NK-92 (cell line): ENCODE data around the gene GNG7.
"Not testable (repeated sequence)": the region's sequence is repeated elsewhere in the genome, so short reads cannot be mapped to it uniquely, and the experiment has no call there.

ENCODE experiments used
- DNase-seq: peaks from one replicate; lab custom pipeline; 2025; ENCODE audit not compliant: unreplicated experiment; lab: John Stamatoyannopoulos, UW

The GNG7 gene

DNA sequence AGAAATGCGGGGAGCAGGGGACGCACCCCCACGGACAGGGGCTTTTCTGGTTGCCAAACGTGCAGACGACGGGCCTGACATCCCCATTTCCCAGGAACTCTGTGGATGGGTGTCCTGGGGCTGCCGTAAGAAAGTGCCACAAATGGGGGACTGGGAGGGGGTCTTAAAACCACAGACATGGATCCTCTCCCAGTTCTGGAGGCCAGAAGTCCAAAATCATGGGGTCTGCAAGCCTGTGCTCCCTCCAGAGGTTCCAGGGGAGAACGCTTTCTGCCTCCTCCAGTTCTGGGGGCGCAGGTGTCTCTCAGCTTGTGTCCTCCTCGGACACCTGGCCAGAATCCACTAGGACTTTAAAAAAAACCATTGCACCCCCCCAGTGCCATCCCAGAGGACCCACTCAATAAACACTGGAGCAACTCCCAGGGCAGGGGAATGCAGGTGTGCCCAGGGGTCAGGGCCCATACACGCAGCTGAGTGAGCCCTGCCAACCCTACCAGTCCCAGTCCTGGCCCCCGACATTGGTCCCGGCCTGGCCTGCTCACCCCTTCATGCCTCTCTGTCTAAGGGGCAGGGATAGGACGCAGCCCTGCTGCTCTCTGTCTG, 122.7 kb downstream of the GNG7 start:
- DNase-seq, result no peak

DNA sequence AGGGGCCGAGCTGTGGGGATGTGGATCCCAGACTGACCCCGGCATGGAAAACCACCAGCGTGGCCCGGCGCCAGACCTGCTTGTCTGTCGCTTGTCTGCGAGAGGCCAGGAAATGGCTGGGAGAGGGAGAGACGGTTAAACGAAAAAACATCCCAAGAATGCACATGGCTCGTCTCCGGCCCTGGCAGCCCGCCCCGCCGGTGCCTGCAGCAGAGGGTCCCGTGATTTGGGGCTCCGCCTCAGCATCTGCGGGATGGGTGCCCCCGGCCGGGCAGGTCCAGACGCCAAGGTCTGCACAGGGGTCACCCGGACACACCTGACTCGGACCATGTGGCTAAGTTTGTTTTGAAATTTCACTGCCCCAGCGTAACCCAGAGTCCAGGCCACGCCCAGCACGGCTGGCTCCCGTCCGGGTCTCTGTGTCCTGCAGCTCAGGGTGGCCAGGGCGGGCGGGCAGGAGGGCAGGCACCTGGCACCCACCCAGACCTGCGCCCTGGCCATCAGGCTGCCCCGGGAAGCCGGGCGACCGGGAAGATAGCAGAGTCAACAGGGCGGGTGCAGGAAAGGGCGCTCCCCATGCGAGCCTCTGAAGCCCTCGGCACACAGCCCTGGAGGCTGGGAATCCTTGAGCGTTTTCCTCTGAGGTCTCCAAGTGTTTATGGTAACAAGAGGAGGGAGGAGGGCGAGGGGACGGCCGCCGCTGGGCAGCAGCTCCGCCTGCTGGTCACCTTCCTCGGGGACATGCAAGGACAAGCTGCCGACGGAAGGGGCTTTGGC, 123.4 kb downstream of the GNG7 start:
- DNase-seq, result no peak

DNA sequence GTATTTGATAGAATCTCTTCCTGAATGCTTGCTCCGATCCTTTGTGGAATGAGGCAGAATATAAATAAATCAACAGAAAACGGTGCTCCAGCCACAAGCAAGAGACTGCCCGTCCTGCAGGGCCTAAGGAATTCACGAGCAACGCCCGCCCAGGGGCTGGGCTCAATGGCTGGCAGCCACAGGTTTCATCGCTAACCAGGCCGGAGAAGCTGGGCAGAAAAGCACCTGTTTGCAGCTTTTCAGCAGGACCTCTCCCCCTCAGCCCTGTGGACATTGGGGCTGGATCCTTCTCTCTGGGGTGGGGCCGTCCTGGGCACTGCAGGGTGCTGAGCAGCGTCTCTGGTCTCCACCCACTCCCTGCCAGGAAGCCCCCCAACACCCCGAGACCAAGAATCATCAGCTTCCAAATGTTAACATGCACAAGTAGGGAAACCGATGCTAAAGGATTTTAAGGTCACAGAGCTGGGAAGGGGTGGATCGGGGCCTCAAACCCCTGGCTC, 124.1 kb downstream of the GNG7 start:
- DNase-seq, result no peak

DNA sequence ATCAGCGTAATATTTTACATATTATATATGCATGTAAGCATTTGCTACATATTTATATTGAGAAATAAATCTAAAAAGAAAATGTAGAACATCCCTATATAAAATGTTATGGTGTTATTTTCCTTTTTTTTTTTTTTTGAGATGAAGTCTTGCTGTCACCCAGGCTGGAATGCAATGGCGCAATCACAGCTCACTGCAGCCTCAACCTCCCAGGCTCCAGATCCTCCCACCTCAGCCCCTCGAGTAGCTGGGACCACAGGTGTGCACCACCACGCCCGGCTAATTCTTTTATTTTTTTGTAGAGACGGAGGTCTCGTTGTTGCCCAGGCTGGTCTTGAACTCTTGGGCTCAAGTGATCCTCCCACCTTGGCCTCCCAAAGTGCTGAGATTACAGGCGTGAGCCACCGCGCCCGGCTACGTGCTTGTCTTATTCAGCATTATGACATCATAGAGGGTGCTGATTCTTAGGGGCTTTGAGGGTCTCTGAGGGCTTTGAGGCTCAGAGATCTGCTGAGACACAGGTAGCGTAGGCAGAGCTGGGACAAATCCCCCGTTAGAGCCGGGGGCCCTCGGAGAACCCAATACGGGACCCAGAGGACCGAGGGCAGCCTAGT, 124.7 kb downstream of the GNG7 start:
- no peak for DNase-seq

DNA sequence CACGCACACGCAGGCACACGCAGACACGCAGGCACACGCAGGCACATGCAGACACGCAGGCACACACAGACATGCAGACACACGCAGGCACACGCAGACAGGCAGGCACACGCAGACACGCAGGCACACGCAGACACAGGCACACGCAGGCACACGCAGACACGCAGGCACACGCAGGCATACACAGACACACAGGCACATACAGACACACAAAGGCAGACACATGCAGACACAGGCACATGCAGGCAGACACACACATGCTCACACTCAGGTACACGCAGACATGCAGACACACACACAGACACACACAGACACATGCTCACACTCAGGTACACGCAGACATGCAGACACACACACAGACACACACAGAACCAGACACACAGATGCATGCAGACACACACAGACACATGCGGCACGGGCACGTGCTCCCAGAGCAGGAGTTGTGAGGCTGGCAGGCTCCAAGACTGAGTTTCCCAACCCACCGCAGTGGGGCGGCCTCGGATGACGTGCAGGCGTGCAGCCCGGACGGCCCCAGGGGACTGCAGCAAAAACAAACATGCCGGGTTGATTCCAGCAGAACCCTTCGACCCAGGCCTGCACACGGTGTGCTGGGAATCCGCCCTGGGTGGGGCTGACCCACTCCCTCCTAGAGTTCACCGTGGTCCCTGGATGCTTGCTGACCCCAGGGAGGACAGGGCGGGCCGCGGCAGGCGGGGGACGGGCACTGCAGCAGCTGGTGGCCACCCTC, 126.6 kb downstream of the GNG7 start:
- DNase-seq, result no peak

DNA sequence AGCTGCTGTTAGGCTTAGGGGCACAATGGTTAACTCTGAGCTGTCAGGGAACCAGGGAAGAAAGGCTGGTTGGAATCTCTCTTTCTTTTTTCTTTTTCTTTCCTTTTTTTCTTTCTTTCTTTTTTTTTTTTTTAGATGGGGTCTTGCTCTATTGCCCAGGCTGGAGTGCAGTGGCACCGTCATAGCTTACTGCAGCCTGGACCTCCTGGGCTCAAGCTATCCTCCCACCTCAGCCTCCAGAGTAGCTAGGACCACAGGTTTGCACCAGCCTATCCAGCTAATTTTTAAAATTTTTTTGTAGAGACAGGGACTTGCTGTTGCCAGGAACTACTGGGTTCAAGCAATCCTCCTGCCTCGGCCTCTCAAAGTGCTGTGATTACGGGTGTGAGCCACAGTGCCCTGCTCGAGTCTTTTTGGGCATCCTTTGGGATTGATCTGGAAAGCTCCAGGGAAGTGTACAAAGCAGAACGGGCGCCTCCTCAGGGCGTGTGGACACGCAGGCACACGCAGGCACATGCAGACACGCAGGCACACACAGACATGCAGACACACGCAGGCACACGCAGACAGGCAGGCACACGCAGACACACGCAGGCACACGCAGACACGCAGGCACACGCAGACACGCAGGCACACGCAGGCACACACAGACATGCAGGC, 127.4 kb downstream of the GNG7 start:
- no peak for DNase-seq

DNA sequence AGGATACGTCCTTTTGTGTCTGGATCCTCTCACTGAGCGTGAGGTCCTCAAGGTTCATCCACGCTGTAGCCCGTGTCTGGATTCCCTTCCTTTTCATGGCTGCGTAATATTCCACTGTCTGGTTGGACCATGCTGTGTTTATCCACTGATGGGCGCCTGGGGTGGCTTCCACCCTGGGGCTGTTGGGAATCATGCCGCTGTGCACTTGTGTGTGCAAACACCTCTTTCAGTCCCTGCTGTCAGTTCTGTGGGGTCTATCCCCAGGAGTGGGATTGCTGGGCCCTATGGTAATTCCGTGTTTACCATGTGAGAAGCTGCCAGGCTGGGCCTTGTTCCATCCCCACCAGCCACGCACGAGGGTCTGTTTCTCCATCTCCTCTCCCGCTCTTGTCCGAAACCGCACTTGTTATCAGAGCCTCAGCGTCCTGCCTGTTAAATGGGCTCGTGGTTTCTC, 128.0 kb downstream of the GNG7 start:
- DNase-seq, result no peak

DNA sequence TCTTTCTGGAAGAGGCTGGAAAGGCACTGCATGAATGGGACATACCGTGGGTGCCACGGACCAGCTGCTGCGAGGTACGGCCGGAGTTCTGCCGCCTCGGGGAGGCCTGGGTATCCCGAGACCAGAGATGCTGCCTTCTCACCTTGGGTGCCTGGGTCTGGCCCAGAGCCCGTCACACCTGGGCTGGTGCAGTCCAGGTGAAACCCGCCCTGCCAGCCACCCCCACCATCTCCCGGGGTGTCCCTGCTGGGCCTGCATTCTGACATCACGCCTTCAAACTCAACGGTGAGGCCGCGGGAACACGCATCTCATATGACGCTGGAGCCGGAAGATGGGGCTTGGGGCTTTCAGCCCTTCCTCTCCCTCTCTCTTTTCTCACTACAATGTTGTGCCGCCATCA, 128.6 kb downstream of the GNG7 start:
- DNase-seq, result no peak

DNA sequence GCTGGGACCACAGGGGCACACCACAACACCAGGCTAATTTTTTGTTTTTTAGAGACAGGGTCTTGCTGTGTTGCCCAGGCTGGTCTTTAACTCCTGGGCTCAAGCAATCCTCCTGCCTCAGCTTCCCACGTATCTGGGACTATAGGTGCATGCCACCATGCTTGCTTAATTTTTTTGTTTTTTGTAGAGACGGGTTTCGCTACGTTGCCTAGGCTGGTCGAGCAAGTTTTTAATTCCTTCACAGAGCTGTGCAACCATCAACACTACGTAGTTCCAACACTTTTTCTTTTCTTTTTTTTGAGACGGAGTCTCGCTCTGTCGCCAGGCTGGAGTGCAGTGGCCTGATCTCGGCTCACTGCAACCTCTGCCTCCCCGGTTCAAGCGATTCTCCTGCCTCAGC, 130.3 kb downstream of the GNG7 start:
- not testable (repeated sequence) for DNase-seq

DNA sequence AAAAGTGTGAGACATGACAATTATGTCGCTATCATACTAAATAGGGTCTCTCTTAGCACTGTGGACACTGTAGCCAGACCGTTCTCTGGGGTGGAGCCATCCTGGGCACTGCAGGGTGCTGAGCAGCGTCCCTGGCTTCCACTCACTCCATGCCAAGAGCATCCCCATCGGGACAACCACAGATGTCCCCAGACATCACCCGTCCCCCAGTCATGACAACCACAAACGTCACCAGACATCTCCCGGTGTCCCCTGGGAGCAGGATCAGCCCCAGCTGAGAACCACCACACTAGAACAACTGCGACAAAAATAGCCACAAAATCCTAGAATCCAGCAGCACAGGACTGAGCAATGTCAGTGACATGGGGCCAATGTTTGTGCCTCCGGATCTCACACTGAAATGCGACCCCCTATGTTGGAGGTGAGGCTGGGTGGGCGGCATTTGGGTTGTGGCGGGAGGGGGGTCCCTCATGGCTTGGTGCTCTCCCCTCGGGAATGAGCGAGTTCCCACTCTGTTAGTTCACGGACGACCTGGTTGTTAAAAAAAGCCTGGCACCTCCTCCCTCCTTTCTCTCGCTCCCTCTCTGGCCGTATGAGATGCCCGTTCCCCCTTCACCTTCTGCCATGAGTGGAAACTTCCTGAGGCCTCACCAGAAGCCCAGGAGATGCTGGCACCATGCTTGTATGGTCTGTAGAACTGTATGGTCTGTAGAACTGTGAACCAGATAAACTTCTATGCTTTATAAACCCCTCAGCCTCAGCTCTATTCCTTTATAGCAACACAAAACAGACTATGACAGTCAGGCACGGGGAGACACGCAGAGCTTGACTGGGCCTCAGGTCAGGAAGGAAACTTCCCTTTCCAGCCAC, 132.7 kb downstream of the GNG7 start:
- DNase-seq, result no peak

DNA sequence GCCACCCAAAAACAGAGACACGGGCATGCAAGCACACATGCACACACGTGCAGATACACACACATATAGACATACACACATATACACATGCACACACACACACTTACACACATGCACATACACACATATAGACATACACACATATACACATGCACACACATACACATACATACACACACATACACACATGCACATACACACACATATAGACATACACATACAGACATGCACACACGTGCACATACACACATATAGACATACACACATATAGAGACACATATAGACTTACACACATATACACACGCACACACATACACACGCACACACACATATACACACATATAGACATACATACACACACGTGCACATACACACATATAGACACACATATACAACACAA, 134.5 kb downstream of the GNG7 start:
- DNase-seq, result no peak

DNA sequence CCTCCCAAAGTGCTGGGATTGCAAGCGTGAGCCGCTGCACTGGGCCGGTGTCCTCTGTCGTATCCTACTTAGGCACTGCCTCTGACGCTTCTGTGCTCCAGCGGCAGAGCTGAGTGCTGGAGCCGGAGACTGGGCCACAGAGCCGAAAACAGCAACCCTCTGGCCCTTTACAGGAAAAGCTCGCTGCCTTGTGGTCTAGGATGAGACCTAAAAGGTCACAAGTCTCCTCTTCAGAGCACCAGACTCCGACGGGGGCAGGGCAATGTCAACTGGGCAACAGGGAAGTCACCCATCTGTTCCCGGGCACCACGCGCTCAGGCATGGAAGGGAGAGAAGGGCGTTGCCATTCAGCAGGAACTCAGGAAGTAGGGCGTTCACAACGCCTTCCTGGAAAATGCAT, 134.9 kb downstream of the GNG7 start:
- no peak for DNase-seq

DNA sequence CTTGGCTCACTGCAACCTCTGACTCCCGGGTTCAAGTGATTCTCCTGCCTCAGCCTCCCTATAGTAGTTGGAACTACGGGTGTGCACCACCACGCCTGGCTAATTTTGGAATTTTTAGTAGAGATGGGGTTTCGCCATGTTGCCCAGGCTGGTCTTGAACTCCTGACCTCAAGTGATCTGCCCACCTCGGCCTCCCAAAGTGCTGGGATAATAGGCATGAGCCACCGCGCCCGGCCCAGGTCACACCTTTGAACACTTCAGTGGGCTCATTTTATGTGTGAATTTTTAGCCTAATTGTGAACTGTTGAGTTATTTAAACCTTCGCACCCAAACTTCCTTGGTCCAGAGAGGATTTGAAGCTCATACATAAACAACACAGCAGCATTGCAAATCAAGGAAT, 138.9 kb downstream of the GNG7 start:
- DNase-seq, result not testable (repeated sequence)

DNA sequence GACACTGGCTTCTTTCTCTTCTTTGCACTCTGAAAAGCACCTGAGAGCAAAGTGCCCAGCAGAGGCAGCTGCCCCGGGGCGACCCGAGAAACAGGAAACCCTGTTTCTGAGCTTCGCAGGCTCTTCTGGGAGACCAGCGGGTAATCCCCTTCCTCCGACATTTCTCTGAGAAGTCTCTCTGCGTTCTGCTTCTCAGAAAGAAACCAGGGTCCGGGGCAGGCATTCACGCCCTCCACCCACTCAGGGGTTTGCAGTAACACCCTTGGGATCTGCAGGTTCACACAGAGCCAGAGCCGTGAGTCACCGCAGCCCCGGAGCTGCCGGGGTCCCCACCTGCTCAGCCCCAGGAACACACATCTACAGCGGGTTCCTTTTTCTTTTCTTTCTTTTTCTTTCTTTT, 140.6 kb downstream of the GNG7 start:
- DNase-seq, result peak; percentile 41

DNA sequence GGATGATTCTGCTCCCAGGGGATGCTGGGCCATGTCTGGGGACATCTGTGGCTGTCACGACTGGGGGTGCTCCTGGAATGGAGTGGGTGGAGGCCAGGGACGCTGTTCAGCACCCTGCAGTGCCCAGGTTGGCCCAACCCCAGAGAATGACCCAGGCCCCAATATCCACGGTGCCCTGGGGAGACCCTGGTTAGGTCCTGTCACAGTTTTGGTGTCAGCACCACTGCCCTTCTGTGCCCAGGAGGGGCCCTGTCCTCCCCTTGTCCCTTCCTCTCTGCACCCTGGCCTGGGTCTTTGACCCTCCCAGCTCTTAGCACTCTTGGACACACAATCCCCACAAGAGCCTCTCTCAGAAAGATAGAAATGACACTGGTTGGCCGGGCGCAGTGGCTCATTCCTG, 141.3 kb downstream of the GNG7 start:
- DNase-seq, result no peak

DNA sequence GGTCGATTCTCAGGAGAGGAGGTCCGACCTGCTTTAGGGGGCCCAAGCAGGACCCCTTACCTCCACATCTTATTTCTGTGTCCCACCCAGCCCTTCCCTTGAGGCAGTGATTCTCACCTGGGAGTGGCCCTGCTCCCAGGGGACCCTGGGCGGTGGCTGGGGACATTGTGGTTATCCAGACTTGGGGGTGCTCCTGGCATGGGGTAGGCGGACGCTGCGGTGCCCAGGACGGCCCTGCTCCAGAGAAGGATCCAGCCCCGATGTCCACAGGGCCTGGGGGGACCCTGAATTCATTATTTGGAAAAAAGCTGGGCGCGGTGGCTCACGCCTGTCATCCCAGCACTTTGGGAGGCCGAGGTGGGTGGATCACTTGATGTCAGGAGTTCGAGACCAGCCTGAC, 142.1 kb downstream of the GNG7 start:
- no peak for DNase-seq

DNA sequence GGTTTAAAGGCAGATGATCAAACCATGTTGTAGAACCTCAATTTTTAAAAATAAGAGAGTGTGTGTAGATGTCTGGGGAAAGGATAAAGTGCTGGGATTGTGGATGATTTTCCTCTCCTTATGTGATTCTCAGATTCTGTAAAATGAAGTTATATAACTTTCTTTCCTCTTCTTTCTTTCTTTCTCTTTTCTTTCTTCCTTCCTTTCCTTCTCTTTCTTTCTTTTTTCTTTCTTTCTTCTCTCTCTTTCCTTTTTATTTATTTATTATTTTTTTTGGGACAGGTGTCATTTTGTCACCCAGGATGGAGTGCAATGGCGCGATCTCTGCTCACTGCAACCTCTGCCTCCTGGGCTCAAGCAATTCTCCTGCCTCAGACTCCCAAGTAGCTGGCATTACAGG, 144.0 kb downstream of the GNG7 start:
- no peak for DNase-seq

DNA sequence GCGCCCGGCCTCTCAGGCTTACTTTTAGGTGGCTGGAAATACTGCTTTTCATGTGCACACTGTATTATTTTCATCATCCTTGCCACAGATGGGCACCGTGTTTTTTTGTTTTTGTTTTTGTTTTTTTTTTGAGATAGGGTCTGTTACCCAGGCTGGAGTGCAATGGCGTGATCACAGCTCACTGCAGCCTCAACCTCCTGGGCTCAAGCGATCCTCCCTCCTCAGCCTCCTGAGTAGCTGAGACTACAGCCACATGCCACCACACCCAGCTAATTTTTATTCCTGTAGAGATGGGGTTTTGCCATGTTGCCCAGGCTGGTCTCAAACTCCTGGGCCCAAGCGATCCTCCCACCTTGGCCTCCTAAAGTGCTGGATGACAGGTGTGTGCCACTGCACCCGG, 144.4 kb downstream of the GNG7 start:
- DNase-seq, result not testable (repeated sequence)

DNA sequence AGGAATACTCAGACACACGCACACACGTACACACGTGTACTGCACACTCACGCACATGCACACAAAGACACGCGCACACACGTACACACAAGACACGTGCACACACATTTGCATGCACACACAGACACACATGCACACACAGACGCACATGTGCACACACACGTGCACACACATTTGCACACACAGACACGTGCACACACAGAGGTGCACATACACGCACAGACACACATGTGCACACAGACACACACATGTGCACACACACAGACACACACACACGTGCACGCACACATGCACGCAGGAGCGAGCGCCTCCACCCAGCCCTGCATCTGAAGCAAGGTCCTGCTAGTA, 145.4 kb downstream of the GNG7 start:
- no peak for DNase-seq
